Measurements from ENCODE around the gene TPPP3. TPM values are rescaled to one million over a fixed set of nuclear protein-coding genes. Genes with fewer than 3 reads are reported as not detected.

The TPPP3 gene
- polyA plus RNA-seq (2013, experiment 1 of 2; ENCODE audit: insufficient read length), result 2.1 TPM
- 15.7 TPM for polyA plus RNA-seq (2013, experiment 2 of 2; ENCODE audit: insufficient read length)

DNA sequence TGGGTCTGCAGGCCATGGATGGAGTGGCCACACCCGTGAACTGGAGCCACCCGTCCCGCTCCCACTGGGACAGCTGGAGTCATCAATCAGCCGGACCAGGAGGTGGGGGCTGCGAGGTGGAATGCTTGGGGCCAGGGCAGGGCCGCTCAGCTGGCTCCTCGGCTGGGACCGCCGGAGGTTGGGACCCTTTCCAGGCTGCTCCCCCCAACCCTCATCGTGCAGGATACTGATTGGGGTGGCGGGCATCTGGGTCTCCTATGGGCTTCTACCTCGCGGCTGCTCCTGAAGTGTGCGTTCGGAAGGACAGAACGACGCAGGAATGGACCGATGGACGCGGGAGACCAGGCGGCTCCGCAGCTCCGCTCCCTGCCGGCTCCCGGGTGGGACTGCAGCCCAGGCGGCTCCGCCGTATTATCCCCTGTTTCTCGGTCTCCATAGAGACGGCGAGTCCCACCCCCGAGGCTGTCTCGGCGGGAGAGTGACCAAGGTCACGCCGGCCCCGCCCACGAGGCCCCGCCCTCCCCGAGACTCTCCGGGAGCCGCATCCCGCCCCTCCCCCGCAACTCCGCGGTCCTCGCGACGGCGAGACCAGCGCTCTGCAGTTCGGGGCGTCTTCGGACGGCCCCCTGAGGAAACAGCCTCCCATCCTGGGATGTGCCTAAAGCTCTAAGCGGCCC is at the start of gene TPPP3:
Gene TPPP3, minus strand, starts transcription at position 388 of the 677 bp plus-strand sequence. CDS start 2,387 bp downstream, outside the sequence.
- peak; percentile 76 for DNase-seq

DNA sequence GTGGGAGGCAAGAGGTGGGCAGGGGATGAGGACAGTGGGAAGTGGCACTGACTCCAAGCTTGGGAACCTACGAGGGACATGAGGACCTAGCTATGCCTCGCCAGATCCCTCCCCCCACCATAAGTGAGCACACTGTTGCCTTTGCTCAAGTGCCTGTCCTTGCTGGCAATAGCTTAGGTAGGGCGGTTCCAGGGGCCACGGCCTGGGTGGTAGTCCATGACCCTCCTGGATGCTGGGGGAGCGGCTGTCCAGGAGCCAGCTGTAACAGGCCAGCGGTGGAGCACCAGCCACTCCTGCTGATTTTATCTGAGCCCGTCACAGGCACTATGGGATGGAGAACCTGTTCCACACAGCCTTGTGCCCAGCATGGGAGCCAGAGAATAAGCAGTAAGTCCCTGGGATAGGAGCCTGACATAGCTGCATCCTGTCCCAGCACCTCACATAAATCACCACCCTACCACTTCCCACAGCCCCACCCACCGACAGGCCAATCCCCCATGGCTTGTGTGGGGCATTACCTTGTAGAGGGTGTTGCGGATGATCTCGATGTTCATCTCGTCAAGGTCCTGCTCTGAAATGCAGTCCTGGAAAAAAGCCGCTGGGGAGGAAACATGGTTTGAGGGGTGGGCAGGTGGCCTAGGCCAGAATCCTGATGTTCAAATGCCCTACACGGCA is 49.4 kb upstream of the TPPP3 start:
- DNase-seq, result no peak

GRCh38 chr16:67441907-67442306 is 48.6 kb upstream of the TPPP3 start:
- no peak for DNase-seq

- DNase-seq, result no peak
These were observed 48.0 kb upstream of the TPPP3 start for GRCh38 chr16:67441271-67441753.

GRCh38 chr16:67438824-67439393 is 45.6 kb upstream of the TPPP3 start:
- no peak for DNase-seq

GRCh38 chr16:67438098-67438791 is 44.9 kb upstream of the TPPP3 start:
- no peak for DNase-seq

- no peak for DNase-seq
These were observed 44.2 kb upstream of the TPPP3 start for GRCh38 chr16:67437513-67437912.

DNA sequence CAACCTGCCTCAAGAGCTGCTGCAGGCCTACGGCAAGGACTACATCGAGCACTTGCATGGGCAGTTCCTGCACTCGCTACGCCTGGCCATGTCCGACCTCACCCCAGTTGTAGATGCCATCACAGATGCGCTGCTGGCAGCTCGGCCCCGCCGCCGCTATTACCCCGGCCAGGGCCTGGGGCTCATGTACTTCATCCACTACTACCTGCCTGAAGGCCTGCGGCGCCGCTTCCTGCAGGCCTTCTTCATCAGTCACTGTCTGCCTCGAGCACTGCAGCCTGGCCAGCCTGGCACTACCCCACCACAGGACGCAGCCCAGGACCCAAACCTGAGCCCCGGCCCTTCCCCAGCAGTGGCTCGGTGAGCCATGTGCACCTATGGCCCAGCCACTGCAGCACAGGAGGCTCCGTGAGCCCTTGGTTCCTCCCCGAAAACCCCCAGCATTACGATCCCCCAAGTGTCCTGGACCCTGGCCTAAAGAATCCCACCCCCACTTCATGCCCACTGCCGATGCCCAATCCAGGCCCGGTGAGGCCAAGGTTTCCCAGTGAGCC is 43.4 kb upstream of the TPPP3 start:
- no peak for DNase-seq

- DNase-seq, result no peak
These were observed 42.5 kb upstream of the TPPP3 start for GRCh38 chr16:67435758-67436164.

- DNase-seq, result no peak
These were observed 39.9 kb upstream of the TPPP3 start for GRCh38 chr16:67433131-67433719.

DNA sequence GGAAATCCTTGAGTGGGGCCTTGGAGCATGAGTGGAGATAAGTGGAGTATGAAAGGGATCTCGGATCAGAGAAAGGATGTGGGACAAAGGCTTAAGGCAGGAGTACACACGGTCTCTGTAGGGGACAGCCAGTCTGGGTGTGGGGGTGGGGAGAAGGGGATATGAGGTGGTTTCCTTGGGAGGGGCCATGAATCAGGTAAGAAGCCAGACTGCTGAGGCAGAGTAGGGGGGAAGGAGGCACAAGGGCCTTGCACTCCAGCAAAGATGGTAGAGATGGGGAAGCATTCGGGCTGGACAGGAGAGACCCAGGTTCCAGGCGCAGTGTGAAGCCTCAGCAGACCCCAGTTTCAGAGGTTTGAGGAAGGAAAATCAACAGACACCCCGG is 39.2 kb upstream of the TPPP3 start:
- no peak for DNase-seq

DNA sequence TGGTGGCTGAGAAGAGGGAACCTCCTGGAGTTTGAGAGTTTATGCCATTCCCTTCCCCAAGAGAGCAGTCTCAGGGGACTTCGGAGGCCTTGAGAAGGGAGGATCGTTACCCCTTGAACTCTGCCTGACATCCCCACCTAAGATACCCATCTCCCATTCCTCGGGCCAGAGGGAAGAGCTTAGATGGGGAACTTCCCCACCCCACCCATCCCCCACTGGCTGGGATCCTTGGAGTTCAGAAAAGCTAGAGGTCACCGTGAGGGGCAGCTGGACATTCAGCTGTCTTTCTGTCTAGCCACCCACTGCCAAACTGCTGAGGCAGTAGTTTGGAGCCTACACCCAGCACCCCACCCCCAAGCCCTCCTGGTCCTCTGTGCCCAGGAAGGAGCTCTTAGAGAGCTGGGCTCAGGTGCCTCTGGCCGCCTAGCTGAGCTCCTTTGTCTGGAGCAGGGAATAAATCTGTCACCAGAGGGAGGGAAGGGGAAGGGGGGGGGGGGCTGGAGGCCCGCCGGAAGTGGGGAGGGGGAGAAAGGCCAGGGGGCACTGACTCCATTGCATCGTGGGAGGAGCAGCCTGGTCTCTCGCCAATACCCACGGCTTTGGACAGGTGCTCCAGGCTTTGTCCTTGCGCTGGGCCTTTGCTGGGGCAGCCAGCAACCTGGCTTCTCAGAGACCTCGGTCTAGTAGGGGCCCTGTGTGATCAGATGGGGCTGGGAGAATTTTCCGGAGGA is 38.6 kb upstream of the TPPP3 start:
- no peak for DNase-seq

DNA sequence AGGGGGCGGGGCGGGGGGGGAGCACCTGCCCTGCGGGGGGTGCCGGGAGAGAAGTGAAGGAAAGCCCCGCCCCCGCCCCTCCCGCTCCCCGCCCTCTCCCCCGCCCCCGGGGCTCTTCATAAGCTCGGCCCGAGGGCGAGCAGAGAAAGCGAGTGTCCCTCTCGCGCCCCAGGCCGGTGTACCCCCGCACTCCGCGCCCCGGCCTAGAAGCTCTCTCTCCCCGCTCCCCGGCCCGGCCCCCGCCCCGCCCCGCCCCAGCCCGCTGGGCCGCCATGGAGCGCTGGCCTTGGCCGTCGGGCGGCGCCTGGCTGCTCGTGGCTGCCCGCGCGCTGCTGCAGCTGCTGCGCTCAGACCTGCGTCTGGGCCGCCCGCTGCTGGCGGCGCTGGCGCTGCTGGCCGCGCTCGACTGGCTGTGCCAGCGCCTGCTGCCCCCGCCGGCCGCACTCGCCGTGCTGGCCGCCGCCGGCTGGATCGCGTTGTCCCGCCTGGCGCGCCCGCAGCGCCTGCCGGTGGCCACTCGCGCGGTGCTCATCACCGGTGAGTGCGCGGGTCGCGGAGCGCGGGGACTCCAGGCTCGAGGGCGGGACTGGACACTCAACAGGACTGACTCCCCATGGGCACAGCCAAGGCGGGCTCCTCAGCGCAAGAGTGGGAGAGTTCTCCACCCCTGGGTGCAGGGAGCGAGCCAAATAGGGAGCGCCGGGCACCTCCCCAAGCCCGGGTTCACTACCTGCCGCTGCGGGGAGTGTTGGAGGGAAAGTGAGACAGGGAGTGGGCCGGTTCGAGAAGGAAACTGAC is 37.9 kb upstream of the TPPP3 start, which contains the start of gene HSD11B2:
Gene HSD11B2, plus strand, starts transcription at position 145 of the 798 bp plus-strand sequence. Its CDS starts 128 bp downstream, at position 273.
- peak; percentile 46 for DNase-seq

DNA sequence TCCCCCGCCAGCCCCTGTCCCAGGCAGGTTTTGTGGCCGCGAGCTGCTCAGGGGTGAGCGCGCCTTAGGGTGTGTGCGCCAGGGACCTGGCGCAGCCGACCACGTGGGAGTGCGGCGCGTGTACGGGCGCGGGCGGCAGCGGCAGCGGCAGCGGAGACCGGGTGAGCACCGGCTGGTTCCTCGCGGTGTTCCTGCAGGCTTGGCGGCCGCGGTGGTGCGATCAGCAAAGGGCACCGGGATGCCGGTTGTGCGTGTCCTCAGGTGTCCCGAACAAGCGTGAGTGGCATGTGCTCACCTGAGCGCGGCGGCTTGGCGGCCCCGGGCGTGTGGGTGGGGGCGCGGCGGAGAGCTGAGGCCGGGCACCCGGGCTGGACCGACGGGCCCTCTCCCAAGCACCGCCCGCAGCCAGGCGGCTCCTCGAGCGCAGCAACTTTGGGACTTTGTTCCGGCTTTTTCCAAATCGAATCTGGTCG is 37.2 kb upstream of the TPPP3 start:
- DNase-seq, result no peak

DNA sequence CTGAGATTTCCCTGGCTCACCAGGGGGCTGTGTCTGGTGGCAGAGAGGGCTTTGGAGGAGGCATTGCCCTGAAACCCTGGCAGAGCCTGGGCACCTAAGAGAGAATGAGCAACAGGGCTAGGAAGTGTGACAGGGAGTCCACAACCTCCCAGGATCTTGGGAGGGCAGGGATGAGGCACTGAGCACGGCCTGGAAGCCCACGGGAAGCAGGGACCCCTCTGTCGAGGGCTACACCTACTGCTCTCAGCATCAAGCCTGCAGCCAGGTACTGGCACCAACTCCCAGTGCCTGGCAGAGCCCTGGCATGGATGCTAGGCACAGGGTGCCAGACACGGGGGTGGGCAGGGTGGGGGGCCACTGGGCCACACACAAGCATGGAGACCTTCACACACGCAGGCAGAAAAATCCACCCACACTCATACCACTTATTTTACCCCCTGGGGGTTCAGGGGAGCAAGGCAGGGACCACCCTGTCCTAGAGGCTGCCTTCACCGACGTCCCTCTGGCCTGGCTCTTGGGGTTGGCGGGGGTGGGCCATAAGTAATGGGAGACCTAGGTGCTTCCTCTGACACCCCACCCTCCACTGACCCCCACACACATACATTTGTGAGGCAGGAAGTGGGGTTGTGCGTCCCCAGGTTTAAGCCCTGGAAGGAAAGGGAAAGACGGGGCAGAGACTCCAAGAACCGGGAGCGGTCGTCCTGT is 36.7 kb upstream of the TPPP3 start:
- DNase-seq, result no peak

- no peak for DNase-seq
These were observed 35.9 kb upstream of the TPPP3 start for GRCh38 chr16:67429053-67429798.

DNA sequence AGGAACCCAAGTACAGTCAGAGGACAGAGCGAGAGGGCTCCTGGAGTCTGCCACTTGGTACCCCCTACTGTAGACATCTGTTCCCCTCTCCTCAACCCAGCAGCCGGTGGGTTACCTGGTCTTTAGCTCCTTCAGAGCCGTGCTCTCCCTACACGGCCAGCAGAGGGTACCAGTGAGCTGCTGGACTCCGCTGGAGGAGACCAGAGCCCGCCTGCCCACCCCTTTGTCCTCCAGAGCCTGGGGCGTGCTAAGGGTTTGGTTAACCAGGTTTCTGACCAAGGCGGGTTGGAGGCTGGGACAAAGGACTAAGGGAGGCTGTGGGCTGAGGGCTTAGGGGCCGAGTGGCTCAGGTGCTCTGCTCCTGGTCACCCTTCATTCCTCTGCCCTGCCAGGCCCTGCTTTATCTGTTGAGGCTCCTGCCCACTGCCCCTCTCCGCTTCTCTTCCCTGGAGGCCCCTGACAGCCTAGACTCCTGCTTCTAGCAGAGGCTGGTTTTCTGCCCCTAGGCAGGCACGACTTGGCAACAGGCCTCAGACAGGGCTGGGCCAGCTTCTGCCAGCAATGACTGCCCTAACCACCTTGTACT is 34.9 kb upstream of the TPPP3 start:
- peak; percentile 50 for DNase-seq

- no peak for DNase-seq
These were observed 33.7 kb upstream of the TPPP3 start for GRCh38 chr16:67426950-67427349.

GRCh38 chr16:67426022-67426421 is 32.7 kb upstream of the TPPP3 start:
- DNase-seq, result no peak

Measured in fibroblast of skin of scalp (primary cell).